ENCODE results near the gene SDR39U1.

GRCh38 chr14:24415421-24416253 is 26.9 kb downstream of the SDR39U1 start:
- TF ChIP-seq POLR2AphosphoS5 (IDR thresholded peaks at IDR 0.05; ENCODE audit: low read depth, low read length) (no peak), POLR2A (IDR thresholded peaks at IDR 0.05; ENCODE audit: low read depth, low read length) (no peak), TAF1 (IDR thresholded peaks at IDR 0.05; ENCODE audit: borderline replicate concordance, low read depth, low read length) (no peak)
